ENCODE data around the gene USP25. TPM values are rescaled to one million over a fixed set of nuclear protein-coding genes. Genes with fewer than 3 reads are reported as not detected.

Gene USP25
- total RNA-seq, 1 experiment from 2014 or later = 42.0 TPM

- H3K4me3 Mint-ChIP-seq = no peak overlapping the region
- H3K27me3 Mint-ChIP-seq (ENCODE audit: low read depth) = no peaks in the 10 kb centered on the region
- ATAC-seq (no peak), DNase-seq (ENCODE audit: low spot score) (no peak)
- ChIA-PET POLR2A (no interaction called here), CTCF (no interaction called here)
- H3K4me1 Mint-ChIP-seq = peaks cover 27% of the 10 kb centered on the region
- peaks cover 5% of the 10 kb centered on the region; the same call in 1 of the 2 replicates for H3K36me3 Mint-ChIP-seq
- peaks cover 10% of the 10 kb centered on the region for H3K9me3 Mint-ChIP-seq
- H3K27ac Mint-ChIP-seq = no peak overlapping the region
- TF ChIP-seq CREB1 (CRISPR knock-in tag; IDR thresholded peaks at IDR 0.05) (no peak), ATF2 (CRISPR knock-in tag; IDR thresholded peaks at IDR 0.05; ENCODE audit: borderline replicate concordance, low read depth) (no peak), AFF4 (CRISPR knock-in tag; IDR thresholded peaks at IDR 0.05; ENCODE audit: borderline replicate concordance) (no peak), ATF3 (CRISPR knock-in tag; conservative IDR thresholded peaks at IDR 0.05) (no peak), NFE2L1 (CRISPR knock-in tag; IDR thresholded peaks at IDR 0.05) (no peak), USF1 (CRISPR knock-in tag; IDR thresholded peaks at IDR 0.05) (no peak), TCF7 (CRISPR knock-in tag; IDR thresholded peaks at IDR 0.05; ENCODE audit: low read depth) (no peak), CBFB (CRISPR knock-in tag; IDR thresholded peaks at IDR 0.05; ENCODE audit: low read depth) (no peak), MXD4 (CRISPR knock-in tag; IDR thresholded peaks at IDR 0.05; ENCODE audit: borderline replicate concordance) (no peak), ZNF138 (CRISPR knock-in tag; conservative IDR thresholded peaks at IDR 0.05) (no peak), ZNF425 (CRISPR knock-in tag; conservative IDR thresholded peaks at IDR 0.05) (no peak)
- TF ChIP-seq, protein P1, sequence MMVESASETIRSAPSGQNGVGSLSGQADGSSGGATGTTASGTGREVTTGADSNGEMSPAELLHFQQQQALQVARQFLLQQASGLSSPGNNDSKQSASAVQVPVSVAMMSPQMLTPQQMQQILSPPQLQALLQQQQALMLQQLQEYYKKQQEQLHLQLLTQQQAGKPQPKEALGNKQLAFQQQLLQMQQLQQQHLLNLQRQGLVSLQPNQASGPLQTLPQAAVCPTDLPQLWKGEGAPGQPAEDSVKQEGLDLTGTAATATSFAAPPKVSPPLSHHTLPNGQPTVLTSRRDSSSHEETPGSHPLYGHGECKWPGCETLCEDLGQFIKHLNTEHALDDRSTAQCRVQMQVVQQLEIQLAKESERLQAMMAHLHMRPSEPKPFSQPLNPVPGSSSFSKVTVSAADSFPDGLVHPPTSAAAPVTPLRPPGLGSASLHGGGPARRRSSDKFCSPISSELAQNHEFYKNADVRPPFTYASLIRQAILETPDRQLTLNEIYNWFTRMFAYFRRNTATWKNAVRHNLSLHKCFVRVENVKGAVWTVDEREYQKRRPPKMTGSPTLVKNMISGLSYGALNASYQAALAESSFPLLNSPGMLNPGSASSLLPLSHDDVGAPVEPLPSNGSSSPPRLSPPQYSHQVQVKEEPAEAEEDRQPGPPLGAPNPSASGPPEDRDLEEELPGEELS (CRISPR knock-in tag; IDR thresholded peaks at IDR 0.05) = no peak
- TF ChIP-seq, protein P2, sequence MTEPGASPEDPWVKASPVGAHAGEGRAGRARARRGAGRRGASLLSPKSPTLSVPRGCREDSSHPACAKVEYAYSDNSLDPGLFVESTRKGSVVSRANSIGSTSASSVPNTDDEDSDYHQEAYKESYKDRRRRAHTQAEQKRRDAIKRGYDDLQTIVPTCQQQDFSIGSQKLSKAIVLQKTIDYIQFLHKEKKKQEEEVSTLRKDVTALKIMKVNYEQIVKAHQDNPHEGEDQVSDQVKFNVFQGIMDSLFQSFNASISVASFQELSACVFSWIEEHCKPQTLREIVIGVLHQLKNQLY (CRISPR knock-in tag; IDR thresholded peaks at IDR 0.05) = no peak
- TF ChIP-seq, protein P3, sequence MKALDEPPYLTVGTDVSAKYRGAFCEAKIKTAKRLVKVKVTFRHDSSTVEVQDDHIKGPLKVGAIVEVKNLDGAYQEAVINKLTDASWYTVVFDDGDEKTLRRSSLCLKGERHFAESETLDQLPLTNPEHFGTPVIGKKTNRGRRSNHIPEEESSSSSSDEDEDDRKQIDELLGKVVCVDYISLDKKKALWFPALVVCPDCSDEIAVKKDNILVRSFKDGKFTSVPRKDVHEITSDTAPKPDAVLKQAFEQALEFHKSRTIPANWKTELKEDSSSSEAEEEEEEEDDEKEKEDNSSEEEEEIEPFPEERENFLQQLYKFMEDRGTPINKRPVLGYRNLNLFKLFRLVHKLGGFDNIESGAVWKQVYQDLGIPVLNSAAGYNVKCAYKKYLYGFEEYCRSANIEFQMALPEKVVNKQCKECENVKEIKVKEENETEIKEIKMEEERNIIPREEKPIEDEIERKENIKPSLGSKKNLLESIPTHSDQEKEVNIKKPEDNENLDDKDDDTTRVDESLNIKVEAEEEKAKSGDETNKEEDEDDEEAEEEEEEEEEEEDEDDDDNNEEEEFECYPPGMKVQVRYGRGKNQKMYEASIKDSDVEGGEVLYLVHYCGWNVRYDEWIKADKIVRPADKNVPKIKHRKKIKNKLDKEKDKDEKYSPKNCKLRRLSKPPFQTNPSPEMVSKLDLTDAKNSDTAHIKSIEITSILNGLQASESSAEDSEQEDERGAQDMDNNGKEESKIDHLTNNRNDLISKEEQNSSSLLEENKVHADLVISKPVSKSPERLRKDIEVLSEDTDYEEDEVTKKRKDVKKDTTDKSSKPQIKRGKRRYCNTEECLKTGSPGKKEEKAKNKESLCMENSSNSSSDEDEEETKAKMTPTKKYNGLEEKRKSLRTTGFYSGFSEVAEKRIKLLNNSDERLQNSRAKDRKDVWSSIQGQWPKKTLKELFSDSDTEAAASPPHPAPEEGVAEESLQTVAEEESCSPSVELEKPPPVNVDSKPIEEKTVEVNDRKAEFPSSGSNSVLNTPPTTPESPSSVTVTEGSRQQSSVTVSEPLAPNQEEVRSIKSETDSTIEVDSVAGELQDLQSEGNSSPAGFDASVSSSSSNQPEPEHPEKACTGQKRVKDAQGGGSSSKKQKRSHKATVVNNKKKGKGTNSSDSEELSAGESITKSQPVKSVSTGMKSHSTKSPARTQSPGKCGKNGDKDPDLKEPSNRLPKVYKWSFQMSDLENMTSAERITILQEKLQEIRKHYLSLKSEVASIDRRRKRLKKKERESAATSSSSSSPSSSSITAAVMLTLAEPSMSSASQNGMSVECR (CRISPR knock-in tag; IDR thresholded peaks at IDR 0.05; ENCODE audit: borderline replicate concordance) = no peak
- TF ChIP-seq, protein P4, sequence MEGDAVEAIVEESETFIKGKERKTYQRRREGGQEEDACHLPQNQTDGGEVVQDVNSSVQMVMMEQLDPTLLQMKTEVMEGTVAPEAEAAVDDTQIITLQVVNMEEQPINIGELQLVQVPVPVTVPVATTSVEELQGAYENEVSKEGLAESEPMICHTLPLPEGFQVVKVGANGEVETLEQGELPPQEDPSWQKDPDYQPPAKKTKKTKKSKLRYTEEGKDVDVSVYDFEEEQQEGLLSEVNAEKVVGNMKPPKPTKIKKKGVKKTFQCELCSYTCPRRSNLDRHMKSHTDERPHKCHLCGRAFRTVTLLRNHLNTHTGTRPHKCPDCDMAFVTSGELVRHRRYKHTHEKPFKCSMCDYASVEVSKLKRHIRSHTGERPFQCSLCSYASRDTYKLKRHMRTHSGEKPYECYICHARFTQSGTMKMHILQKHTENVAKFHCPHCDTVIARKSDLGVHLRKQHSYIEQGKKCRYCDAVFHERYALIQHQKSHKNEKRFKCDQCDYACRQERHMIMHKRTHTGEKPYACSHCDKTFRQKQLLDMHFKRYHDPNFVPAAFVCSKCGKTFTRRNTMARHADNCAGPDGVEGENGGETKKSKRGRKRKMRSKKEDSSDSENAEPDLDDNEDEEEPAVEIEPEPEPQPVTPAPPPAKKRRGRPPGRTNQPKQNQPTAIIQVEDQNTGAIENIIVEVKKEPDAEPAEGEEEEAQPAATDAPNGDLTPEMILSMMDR (IDR thresholded peaks at IDR 0.05) = no peak
- TF ChIP-seq, protein P5, sequence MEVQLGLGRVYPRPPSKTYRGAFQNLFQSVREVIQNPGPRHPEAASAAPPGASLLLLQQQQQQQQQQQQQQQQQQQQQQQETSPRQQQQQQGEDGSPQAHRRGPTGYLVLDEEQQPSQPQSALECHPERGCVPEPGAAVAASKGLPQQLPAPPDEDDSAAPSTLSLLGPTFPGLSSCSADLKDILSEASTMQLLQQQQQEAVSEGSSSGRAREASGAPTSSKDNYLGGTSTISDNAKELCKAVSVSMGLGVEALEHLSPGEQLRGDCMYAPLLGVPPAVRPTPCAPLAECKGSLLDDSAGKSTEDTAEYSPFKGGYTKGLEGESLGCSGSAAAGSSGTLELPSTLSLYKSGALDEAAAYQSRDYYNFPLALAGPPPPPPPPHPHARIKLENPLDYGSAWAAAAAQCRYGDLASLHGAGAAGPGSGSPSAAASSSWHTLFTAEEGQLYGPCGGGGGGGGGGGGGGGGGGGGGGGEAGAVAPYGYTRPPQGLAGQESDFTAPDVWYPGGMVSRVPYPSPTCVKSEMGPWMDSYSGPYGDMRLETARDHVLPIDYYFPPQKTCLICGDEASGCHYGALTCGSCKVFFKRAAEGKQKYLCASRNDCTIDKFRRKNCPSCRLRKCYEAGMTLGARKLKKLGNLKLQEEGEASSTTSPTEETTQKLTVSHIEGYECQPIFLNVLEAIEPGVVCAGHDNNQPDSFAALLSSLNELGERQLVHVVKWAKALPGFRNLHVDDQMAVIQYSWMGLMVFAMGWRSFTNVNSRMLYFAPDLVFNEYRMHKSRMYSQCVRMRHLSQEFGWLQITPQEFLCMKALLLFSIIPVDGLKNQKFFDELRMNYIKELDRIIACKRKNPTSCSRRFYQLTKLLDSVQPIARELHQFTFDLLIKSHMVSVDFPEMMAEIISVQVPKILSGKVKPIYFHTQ (CRISPR knock-in tag; IDR thresholded peaks at IDR 0.05) = no peak
Observed at GRCh38 chr21:15725949-15726348, 3.8 kb upstream of the USP25 start.
